ENCODE results near the gene URAD.
"Not testable (repeated sequence)": the region's sequence is repeated elsewhere in the genome, so short reads cannot be mapped to it uniquely, and the experiment has no call there.

Gene URAD, protein sequence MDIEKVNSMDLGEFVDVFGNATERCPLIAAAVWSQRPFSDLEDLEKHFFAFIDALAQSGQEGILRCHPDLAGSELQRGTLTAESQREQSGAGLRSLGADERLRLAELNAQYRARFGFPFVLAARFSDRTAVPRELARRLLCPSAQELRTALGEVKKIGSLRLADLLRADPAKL

DNA sequence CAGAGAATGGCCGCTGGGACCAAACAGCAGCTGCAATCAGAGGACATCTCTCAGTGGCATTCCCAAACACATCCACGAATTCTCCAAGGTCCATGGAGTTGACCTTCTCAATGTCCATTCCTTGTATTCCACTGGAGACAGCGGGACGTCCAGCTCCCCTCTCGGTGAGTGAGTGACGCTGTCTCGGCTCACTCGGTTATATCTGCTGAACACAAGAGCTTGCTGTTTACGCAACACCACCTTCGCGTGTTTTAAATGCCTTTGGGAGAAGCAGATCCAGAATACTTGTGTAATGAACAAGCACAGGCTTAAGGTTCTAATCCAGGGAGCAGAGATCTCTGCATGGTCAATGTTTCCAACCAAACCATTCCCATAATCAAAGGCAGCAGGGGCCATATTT is at the start of gene URAD:
Gene URAD (minus strand): TSS at position 174 of the 400 bp plus-strand sequence. CDS start 56 bp downstream, at position 118.
- in situ Hi-C loops (cut with MboI; ENCODE audit: low pct_unique_long_range_greater_than_20kb, low sequenced_read_pairs): loop anchor here (25.0 kb wide), 2 partner anchors 601 to 1001 kb away; no protein-coding TSS in a partner anchor
- DNase-seq: no peak

DNA sequence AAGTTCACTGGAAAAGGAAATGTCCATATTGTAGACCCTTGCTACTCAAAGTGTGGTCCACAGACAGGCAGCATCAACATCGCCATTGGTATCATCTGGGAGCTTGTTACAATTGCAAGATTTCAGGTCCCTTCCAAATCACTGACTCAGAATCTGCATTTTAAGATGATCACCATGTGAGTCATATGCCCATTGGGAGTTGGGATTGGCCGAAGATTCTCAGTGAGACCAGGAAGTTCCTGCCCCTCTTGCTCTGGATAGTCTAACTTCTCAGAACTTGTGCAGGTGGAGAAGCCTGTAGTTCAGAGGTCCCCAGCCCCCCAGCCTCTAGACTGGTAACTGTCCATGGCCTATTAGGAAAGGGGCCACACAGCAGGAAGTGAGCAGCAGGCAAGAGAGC is 48.9 kb upstream of the URAD start:
- peak; percentile 36 for DNase-seq
- in situ Hi-C loops (cut with MboI; ENCODE audit: low pct_unique_long_range_greater_than_20kb, low sequenced_read_pairs): no loop called here

DNA sequence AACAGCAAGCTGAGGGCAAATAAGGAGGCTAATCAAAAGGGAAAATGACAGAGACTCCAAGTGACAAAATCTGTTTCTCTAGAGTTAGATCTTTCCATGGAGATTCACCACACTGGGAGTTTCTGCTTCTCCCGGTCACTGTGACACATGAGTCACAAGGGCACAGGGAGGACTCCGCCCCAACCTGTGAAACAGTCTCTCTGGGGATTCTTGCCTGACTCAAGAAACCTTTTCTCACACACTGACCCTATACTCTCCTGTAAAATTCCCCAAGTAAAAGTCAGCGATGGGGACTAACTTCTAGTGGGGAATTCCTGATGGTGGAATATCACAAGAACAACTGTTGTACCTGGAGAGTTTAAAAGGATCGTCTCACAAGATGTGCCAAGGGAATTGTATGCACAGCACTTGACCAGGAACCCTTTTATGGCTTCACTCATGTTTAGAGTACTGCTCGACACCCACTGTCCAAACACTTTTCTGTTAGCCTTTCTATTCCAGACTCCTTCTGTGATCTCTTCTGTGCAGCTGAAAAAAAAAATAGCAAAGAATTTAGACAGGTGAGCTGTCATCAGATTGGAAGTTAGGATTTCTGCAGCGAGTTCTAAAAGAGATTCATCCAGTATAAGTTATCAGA is 46.8 kb upstream of the URAD start:
- in situ Hi-C loops (cut with MboI; ENCODE audit: low pct_unique_long_range_greater_than_20kb, low sequenced_read_pairs): no loop called here
- DNase-seq: no peak

DNA sequence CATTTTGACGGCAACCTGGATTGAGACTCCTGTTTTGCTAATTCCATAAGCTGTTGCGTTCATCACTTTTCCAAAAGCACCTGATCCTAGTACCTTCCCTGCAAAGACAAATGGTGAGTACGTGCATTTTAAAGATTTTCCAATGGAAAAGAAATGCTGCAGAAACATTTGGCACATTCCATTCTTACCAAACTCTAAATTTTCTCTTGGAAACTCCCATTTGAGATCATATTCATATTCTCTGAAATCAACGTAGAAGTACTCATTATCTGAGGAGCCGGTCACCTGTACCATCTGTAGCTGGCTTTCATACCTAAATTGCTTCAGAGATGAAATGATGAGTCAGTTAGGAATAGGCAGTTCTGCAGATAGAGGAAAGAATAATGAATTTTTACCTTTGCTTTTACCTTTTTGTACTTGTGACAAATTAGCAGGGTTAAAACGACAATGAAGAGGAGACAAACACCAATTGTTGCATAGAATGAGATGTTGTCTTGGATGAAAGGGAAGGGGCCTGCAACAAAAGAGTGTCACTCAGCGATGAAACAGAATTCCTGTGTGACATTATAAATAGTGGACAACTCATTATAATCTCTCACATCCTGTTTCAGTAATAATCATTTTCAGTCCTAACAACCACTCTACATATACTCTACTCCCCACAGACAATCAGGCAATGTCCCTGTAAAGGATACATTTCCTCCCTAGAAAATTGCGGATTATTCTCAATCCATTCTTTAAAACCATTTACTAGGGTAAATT is 45.6 kb upstream of the URAD start:
- no peak for DNase-seq
- in situ Hi-C loops (cut with MboI; ENCODE audit: low pct_unique_long_range_greater_than_20kb, low sequenced_read_pairs): no loop called here

DNA sequence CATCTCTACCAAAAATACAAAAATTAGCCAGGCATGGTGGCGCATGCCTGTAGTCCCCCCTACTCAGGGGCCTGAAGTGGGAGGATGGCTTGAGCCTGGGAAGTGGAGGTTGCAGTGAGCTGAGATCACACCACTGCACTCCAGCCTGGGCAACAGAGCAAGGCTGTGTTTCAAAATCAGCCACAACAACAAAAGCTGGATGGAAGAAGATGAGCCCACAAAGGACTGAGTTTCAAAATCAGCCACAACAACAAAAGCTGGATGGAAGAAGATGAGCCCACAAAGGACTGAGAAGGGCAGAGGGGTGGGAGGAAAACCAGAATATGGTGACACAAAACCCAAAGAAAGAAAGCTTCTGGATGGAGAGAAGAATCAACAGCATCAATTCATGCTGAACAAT is 43.9 kb upstream of the URAD start:
- in situ Hi-C loops (cut with MboI; ENCODE audit: low pct_unique_long_range_greater_than_20kb, low sequenced_read_pairs); DNase-seq: not testable (repeated sequence)

DNA sequence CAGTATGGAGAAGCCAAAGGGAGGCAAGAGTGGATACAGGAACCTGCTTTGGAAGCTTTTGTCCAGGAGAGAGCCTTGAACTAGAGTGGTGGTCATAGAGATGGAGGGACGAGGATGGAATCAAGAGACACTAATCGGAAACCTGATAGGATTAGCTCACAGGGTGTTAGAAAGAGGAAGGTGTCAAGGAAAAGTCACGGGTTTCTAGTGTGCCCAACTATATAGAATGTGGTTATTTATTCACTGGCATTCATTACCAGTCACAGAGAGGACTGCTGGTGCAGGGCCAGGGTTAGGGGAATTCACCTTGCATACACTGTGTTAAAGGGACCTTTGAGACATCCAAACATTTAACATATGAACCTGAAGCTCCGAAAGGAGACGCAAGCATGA is 43.4 kb upstream of the URAD start:
- in situ Hi-C loops (cut with MboI; ENCODE audit: low pct_unique_long_range_greater_than_20kb, low sequenced_read_pairs): no loop called here
- no peak for DNase-seq

DNA sequence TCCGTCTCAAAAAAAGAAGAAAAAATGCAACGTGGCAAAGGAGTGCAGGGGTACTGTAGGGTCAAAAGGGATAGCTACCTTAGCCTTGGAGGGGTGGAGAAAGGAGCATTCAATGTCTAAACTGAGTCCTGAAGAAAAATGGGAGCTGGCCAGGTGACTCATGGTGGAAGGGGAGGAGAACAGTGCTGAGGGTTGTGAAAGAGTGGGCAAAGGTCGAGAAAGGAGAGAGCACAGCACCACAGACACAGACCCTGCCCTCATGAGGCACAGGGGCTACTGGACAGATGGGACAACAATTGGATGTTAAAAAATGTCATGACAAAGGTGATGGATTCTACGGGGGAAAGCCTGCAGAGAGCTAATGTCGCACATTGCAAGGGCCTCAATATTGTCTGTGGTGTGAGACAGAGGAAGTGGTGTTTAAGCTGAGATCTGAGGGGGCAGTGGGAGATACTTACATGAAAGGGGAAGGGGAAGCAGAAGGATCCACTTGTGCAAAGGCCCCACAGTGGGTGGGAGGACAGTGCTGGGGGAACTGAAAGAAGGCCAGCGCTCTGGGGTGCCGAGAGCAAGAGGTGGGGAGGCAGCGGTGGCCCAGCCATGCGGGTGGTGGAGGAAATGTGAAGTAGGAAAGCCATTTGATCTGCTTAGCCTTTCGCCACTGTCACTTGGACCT is 42.9 kb upstream of the URAD start:
- DNase-seq: peak; percentile 82
- in situ Hi-C loops (cut with MboI; ENCODE audit: low pct_unique_long_range_greater_than_20kb, low sequenced_read_pairs): no loop called here

DNA sequence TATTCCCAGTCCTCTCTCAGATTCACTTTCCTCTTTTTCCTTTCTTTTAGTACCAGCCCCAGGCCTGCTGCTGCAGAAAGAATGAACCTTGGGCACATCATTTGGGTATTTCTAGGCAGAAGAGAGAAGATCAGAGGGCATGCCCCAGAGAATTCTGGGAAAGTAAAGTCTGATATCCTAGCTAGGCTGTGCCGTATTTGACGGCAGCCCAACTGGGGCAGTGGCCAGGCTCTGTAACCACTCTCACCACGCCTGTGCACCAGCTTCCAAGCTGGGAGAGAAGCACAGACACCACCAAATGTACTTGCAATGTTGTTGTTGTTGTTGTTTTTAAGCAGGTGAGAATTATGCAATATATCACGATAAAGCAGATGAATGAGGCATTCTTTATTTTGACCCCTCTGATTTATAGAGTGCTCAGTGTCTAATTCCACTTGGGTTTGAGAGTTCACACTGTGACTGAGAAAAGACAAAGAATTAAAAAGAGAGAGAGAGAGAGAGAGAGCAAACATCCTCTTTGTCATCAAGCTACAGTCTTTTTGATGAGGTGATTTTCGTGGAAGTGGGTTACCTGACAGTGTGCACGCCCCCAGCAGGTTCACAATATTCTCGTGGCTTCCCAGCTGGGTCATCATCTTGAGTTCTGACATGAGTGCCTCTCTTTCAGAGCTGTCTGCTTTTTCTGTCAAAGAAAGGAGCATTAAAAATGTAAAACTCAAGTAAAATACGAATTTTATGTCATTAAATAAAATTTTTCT is 39.3 kb upstream of the URAD start:
- in situ Hi-C loops (cut with MboI; ENCODE audit: low pct_unique_long_range_greater_than_20kb, low sequenced_read_pairs): no loop called here
- no peak for DNase-seq

DNA sequence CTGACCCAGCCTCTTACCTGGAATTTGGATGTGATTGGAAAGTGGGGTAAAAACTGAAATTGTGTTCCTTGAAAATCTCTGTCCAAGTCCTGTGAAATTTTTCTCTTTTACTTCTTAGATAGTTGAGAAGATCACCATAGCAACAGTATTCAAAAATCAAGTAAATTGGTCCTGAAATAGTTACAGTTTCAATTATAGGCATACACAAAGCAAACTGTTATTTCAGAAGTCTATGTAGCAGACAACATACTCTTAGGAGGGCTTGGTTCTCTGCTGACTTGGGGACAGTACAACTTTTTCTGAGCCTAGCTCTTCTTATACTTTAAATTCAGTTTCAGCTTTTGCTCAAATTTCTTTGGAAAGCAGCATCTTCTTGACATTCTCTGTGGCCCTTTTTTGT is 38.6 kb upstream of the URAD start:
- in situ Hi-C loops (cut with MboI; ENCODE audit: low pct_unique_long_range_greater_than_20kb, low sequenced_read_pairs): no loop called here
- DNase-seq: no peak

DNA sequence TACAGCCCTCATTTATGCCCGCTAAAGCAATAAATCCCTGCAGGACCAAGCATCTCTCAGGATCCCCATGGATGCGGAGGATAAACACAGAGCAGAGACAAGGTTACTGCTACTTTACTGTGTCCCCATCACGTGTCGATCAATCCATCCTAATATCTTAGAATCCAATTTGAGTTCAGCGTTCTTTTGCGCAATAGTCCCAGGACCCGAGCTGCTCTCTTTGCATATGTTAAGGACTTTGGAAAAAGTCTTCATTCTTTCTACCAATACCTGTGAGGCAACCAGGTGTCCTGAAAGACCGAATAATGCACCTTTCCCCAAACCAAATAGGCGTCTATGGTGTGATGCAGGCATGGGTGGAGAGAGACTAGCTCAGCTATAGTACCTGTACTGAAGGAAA is 38.0 kb upstream of the URAD start:
- in situ Hi-C loops (cut with MboI; ENCODE audit: low pct_unique_long_range_greater_than_20kb, low sequenced_read_pairs): no loop called here
- DNase-seq: no peak

DNA sequence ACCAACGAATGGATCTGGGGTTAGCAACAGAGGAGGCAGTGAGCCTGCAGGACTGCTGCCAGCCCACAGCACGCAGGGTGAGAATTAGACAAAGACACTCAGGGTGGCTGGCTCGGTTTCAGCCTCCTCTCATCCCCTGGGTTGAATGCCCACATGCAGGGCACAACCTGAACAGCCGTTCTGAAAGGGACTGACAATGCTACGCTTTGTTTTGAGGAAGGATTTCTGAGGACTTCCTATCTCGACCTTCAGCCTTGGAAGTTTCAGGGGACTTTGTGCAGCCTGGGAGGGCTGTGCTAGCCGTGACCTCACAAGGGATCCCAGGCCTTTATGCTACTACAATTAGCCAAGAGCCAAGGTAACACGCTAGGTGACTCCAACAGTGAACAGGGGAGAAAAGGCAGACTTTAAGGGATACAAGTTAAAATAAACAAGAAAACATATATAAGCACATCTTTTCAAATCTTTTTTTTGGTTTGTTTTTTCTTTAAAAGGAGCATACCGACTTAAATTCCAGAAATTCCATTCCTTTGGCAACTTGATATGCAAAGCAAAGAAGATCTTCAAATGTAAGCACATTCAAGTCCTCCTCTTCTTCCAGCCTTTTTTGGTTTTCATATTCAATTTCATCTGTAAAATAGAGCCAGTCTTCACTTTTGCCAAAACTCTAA is 34.5 kb upstream of the URAD start:
- DNase-seq: no peak

DNA sequence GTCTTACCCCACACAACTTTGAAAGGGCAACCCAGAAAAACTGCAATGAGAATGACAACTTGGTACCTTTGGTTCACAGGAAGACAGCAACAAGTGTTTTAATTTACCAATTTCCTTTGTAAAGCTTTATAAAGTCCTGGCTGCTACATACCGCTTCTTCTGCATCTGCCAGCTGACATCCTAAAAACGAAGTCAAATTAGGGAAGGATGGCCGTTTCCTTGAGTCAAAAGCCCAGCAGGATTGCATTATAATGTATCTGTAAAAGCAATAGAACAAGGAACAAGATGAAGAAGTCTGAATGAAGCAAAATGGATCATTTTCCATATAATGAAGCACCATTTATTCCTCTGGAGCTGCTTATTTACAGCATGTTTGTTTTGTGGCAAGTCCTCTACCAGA is 25.8 kb upstream of the URAD start:
- in situ Hi-C loops (cut with MboI; ENCODE audit: low pct_unique_long_range_greater_than_20kb, low sequenced_read_pairs): no loop called here
- no peak for DNase-seq

More for the DNA sequence above, 34.5 kb upstream of the URAD start:
- in situ Hi-C loops (cut with MboI; ENCODE audit: low pct_unique_long_range_greater_than_20kb, low sequenced_read_pairs): no loop called here

DNA sequence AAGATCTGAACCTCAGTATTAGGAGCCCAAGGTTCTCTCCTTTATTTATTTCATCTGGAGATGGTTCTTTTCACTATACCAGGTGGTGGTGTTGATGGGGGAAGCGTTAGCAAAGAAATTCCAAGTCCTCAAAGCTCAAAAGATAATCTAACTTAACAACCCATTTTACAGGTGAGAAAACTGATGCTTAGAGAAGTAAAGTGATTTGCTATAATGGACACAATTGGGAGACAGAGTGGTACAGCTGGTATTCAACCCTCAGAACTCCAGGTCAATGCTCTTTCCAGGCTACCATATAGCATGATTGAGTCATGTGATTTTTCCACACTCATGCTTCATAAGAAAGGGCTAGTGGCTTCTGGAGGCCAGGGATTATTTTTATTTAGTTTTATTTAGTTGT is 25.0 kb upstream of the URAD start:
- DNase-seq: no peak
- in situ Hi-C loops (cut with MboI; ENCODE audit: low pct_unique_long_range_greater_than_20kb, low sequenced_read_pairs): no loop called here

DNA sequence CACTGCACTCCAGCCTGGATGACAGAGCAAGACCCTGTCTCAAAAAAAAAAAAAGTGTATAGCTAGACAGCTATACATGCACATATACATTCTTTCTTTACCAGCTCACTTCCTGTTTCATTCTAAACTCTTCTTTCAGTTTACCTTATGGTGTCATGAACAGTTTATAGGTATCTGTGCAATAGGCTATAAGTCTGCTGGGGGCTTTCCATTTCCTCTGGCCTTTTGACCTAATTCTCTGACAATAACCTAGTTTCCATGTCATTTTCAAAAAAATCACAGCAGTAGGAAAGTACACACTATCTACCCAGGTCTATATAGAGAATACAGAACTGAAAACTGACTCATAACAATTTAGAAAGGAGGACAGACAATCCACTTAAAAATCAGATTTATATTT is 24.4 kb upstream of the URAD start:
- in situ Hi-C loops (cut with MboI; ENCODE audit: low pct_unique_long_range_greater_than_20kb, low sequenced_read_pairs): no loop called here
- DNase-seq: no peak

DNA sequence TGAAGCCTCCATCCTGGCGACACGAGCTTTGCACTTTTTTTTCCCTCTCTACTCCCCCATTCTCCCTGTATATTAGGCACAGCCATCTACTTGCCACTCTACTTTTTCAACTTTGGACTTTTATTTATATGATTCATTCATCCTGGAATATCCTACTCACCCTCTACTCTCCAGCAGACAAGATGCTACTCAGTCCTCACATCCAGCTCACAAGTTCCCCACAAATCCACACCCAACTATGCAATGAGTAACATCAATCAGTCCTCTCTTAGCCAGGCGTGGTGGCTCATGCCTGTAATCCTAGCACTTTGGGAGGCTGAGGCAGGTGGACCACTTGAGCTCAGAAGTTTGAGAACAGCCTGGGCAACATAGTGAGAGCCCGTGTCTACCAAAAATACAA is 23.9 kb upstream of the URAD start:
- in situ Hi-C loops (cut with MboI; ENCODE audit: low pct_unique_long_range_greater_than_20kb, low sequenced_read_pairs): no loop called here
- DNase-seq: no peak

DNA sequence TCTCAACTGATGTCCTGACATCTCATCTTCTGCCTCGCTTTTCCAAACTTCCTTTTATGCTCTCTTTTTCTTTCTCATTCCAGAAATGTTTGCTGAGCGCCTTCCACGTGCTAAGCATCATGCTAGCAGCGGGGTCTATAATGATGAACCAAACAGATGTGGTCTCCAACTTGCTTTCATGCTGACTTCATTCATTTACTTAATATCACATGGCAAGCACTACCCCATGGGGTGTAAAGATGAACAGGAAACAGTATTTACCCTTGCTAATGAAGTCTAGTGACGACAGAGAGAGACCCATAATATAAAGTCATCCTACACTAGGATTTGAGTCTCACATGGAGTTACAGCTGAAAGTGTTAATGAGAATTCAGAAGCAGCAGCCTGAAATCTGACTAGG is 21.6 kb upstream of the URAD start:
- DNase-seq: no peak
- in situ Hi-C loops (cut with MboI; ENCODE audit: low pct_unique_long_range_greater_than_20kb, low sequenced_read_pairs): no loop called here

DNA sequence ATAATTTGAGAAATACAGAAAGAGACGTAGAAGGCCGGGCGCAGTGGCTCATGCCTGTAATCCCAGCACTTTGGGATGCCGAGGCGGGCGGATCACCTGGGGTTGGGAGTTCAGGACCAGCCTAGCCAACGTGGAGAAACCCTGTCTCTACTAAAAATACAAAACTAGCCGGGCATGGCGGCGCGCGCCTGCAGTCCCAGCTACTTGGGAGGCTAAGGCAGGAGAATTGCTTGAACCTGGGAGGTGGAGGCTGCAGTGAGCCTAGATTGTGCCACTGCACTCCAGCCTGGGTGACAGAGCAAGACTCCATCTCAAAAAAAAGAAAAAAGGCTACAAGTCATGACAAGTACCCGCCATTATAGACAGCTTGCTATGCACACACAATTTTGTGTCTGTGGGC is 16.5 kb upstream of the URAD start:
- DNase-seq; in situ Hi-C loops (cut with MboI; ENCODE audit: low pct_unique_long_range_greater_than_20kb, low sequenced_read_pairs): not testable (repeated sequence)

DNA sequence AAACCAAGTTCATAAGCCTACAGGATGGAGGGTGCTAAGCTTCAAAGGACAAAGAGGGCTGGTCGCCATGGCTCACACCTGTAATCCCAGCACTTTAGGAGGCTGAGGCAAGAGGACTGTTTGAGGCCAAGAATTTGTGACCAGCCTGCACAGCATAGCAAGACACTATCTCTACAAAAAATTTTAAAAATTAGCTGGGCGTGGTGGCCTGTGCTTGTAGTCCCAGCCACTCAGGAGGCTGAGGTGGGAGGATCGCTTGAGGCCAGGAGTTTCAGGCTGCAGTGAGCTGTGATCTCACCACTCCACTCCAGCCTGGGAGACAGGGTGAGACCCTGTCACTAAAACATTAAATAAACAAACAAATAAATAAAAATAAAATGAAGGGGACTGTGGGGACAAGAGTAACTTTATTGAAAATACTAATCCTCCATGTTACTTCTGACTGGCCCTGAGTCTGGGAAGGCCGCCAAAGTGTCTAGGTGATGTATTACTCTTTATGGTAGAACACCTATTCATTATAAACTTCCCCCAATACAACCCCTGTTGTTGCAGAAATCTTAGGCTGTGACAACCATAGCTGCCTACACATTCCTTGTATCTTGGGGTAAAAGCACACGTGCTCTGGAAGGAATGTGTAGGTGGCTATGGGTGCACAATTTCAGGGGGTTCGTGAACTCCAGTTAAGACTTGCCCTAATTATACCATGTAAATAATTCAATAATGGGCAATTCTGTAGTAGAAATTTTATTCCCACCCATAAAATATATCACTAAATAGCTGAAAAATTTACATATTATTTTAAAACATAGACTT is 14.6 kb upstream of the URAD start:
- DNase-seq: no peak
- in situ Hi-C loops (cut with MboI; ENCODE audit: low pct_unique_long_range_greater_than_20kb, low sequenced_read_pairs): no loop called here
